Renal pelvis (tissue), 4 donors: ENCODE results near the gene GRID2IP. TPM values are rescaled to one million over a fixed set of nuclear protein-coding genes. Genes with fewer than 3 reads are reported as not detected.

ENCODE experiments used
- DNase-seq: peaks from one replicate; pipeline ENCODE4 v3.0.0-alpha.2; 2013
- polyA plus RNA-seq, 3 donors: library from polyadenylated mRNA; unstranded; fragments of 120-200 nt; gene quantifications; one replicate each; pipeline ENCODE4 v1.2.1, GENCODE V29; 2013; ENCODE audit not compliant: insufficient read length in 3 of 3

GRID2IP gene
- polyA plus RNA-seq, 3 donors, result 0.63 to 1.3 (median 0.90) TPM

- no peak for DNase-seq
Observed at GRCh38 chr7:6526997-6527378, 24.3 kb downstream of the GRID2IP start.

GRCh38 chr7:6520163-6520981 lies 30.9 kb downstream of the GRID2IP start:
- no peak for DNase-seq

- DNase-seq, result peak; percentile 84
Observed at GRCh38 chr7:6516387-6516983, 34.8 kb downstream of the GRID2IP start.

- no peak for DNase-seq
Observed at GRCh38 chr7:6513541-6513940, 37.7 kb downstream of the GRID2IP start.

GRCh38 chr7:6512892-6513291 lies 38.4 kb downstream of the GRID2IP start:
- no peak for DNase-seq

GRCh38 chr7:6510476-6511133 lies 40.7 kb downstream of the GRID2IP start:
- no peak for DNase-seq

- DNase-seq, result no peak
Observed at GRCh38 chr7:6508950-6509349, 42.3 kb downstream of the GRID2IP start.

GRCh38 chr7:6508539-6508938 lies 42.7 kb downstream of the GRID2IP start:
- DNase-seq, result no peak

GRCh38 chr7:6507906-6508305 lies 43.4 kb downstream of the GRID2IP start:
- no peak for DNase-seq

GRCh38 chr7:6505685-6506559 lies 45.3 kb downstream of the GRID2IP start:
- DNase-seq, result no peak

- no peak for DNase-seq
Observed at GRCh38 chr7:6504996-6505395, 46.3 kb downstream of the GRID2IP start.

- DNase-seq, result no peak
Observed at GRCh38 chr7:6502886-6503285, 48.4 kb downstream of the GRID2IP start.

GRCh38 chr7:6501586-6502564 lies 49.4 kb downstream of the GRID2IP start:
- no peak for DNase-seq

- DNase-seq, result no peak
Observed at GRCh38 chr7:6500691-6501090, 50.6 kb downstream of the GRID2IP start.

- DNase-seq, result no peak
Observed at GRCh38 chr7:6497994-6498393, 53.3 kb downstream of the GRID2IP start.

- DNase-seq, result no peak
Observed at GRCh38 chr7:6497637-6497905, 53.7 kb downstream of the GRID2IP start.

- DNase-seq, result no peak
Observed at GRCh38 chr7:6496842-6497636, 54.2 kb downstream of the GRID2IP start.

- DNase-seq, result no peak
Observed at GRCh38 chr7:6495597-6496262, 55.5 kb downstream of the GRID2IP start.

- no peak for DNase-seq
Observed at GRCh38 chr7:6494365-6494764, 56.9 kb downstream of the GRID2IP start.

- no peak for DNase-seq
Observed at GRCh38 chr7:6491194-6491593, 60.1 kb downstream of the GRID2IP start.
